Measurements from ENCODE around the gene NOPCHAP1.
"Not testable (repeated sequence)": the region's sequence is repeated elsewhere in the genome, so short reads cannot be mapped to it uniquely, and the experiment has no call there.

The NOPCHAP1 gene

DNA sequence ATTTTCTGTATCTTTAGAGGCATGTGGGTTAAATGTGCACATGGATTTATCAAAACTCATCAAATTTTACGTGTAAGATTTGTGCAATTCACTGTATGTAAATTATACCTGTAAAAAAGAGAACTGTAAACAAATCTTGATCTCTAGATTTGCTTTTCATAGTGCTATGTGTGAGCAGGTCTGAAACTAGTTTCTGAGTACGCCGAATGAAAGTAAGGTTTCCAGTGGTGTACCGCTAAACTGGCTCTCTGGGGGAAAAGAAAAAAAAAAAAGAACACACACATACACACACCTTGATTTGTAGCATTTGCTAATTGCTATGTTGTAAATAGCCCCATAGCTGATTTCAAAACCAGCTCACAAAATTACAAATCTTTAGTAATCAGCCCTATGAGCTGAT lies 19.4 kb upstream of the NOPCHAP1 start:
- no peak for DNase-seq

DNA sequence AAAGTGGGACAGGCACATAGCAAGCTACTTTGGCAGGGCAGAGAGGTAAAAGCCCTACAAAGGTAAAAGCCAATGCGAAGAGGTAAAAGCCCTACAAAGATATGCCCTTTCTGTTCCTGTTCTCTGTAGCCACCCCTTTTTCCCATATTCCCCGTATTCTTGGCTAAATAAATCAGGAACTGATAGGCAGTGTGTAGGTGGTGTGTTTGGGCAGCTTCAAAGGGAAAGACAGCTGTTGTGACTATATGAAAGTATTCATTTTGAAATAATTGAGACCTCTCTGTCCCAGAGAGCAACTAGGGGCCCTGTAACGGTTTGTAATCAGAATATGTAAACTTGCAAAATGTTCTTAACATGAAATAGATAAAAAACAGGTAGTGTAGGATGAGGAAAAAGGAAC lies 16.8 kb upstream of the NOPCHAP1 start:
- no peak for DNase-seq

DNA sequence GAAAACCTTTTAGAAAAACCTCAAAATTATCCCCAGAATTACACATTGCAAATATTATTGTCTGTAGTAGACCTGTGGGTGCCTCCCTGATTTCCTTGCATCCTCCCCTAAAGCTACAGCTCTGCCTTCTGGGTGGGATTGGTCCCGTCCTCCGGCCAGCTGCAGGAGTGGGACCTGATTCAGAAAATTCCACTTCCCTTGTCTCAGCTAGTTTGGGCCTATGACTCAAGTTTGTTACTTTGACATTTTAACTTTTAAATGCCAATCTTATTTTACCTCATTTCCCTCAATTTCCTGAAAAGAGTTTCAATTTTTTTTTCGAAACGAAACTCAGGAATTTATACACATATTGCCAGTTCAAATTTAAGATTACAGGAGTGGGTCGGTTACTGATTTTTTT lies 14.8 kb upstream of the NOPCHAP1 start:
- no peak for DNase-seq

DNA sequence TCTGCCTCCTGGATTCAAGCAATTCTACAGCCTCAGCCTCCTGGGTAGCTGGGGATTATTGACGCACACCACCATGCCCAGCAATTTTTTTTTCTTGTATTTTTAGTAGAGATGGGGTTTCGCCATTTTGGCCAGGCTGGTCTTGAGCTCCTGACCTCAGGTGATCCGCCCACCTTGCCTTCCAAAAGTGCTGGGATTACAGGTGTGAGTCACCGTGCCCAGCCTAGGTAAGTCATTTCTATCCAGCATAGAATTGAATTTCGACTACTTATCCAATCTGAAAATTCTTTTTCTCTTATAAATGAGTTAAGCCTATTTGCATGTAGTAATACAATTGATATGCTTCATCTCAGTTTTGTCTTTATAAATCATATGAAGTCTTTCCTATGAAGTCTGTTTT lies 12.9 kb upstream of the NOPCHAP1 start:
- no peak for DNase-seq

GRCh38 chr12:104974626-104975290 lies 11.4 kb upstream of the NOPCHAP1 start:
- no peak for DNase-seq

DNA sequence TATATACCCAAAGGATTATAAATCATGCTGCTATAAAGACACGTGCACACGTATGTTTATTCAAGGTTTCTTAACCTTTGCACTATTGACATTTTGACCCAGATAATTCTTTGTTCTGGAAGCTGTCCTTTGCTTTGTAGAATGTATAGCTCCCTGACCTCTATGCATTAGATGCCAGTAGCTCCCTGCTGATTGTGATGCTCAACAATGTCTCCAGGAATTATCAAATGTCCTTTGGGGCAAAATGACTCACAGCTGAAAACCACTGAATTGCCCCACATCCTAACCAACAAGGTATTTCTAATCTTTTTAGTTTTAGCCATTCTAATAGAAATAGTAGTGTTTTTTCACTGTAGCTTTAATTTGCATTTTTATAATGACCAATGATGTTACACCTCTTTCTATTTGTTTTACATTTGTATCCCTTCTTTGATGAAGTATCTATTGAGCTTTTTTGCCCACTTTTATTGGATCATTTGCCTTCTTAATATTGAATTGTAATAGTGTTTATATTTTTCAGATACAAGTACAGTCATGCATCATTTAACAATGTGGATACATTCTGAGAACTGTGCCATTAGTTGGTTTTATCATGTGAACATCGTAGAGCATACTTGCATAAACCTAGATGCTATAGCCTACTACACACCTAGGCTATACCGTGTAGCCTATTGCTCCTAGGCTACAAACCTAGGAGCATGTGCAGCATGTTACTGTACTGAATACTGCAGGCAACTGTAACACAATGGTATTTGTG lies 10.4 kb upstream of the NOPCHAP1 start:
- no peak for DNase-seq

- DNase-seq, result no peak
Measured at GRCh38 chr12:104976703-104977102, 9.4 kb upstream of the NOPCHAP1 start.

- DNase-seq, result not testable (repeated sequence)
Measured at GRCh38 chr12:104977688-104978087, 8.4 kb upstream of the NOPCHAP1 start.

DNA sequence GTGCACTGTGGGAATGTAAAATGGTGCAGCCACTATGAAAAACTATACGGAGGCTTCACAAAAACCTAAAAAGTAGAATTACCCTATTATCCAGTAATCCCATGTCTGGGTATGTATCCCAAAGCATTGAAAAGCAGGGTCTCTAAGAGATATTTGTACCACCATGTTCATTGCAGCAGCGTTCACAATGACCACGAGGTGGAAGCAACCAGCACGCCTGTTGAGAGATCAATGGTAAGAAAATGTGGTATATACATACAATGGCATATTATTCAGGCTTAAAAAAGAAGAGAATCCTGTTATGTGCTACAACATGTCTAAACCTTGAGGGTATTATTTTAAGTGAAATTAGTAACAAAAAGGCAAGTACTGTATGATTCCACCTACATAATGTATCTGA lies 910 bp upstream of the NOPCHAP1 start:
- no peak for DNase-seq

- no peak for DNase-seq
Measured at GRCh38 chr12:104990950-104991349, 4.8 kb downstream of the NOPCHAP1 start.

DNA sequence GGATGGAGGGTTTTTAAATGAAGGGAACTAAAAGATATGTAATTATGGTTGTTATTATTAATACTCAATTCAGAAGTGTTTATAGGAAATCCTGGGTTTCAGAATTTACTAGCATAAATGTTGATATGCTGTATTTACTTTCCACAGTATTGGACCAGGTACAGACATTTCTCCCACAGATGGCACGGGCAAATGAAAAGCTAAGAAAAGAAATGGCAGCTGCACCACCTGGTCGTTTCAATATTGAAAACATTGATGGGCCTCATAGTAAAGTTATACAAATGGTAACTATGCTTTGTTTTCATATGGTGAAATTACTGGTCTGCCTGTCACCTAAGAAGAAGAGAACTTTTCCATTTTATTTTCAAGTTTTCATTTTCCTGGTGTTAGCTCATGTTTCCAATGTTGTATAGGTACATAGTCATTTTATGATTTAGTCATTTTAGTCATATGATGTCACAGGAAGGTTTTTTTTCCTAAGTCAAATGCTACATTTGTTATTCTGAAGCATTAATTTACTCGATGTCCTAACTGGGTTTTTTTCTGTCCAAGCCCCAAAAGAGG lies 5.5 kb downstream of the NOPCHAP1 start:
- peak; percentile 14 for DNase-seq

DNA sequence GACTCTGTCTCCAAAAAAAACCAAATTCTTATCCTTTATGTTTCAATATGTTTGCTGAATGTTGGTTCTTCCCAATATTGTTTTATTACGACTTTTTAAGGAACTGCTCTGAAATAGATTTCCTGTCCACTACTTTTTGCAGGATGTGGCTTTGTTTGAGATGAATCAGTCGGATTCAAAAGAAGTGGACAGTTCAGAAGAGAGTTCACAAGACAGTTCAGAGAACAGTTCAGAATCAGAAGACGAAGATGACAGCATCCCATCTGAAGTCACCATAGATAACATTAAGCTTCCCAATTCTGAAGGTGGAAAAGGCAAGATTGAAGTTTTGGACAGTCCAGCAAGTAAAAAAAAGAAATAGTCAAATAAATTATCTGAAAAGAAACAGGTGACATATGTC lies 8.2 kb downstream of the NOPCHAP1 start:
- DNase-seq, result no peak

DNA sequence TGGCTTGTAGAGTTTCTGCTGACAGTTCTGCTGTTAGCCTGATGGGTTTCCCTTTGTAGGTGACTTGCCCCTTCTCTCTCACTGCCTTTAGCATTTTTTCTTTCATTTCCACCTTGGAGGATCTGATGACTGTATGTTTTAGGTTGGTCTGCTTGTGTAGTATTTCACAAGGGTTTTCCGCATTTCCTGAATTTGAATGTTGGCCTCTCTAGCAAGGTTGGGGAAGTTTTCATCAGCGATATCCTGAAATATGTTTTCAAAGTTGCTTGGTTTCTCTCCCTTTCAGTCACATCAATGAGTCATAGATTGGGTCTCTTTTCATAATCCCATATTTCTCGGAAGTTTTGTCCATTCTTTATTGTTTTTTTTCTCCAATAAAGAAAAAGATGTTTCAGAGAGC lies 11.4 kb downstream of the NOPCHAP1 start:
- DNase-seq, result no peak

GRCh38 chr12:104998423-104999346 lies 12.6 kb downstream of the NOPCHAP1 start:
- peak; percentile 97 for DNase-seq

DNA sequence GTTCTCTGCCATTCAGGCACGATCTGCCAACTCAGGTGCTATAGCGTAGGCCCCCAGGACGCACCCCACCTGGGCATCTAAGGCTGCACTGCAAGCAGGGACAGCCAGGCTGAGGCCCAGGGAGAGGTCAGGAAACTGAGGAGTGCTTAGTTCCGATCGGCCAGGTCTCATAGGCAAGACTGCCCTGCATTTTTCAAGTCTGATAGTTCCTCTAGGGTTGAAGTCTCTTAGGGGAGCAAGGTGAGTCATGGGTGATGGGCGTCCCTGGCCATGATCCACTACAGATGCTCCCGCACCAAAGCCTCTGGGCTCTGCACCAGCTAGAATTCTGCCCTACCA lies 13.2 kb downstream of the NOPCHAP1 start:
- DNase-seq, result no peak

DNA sequence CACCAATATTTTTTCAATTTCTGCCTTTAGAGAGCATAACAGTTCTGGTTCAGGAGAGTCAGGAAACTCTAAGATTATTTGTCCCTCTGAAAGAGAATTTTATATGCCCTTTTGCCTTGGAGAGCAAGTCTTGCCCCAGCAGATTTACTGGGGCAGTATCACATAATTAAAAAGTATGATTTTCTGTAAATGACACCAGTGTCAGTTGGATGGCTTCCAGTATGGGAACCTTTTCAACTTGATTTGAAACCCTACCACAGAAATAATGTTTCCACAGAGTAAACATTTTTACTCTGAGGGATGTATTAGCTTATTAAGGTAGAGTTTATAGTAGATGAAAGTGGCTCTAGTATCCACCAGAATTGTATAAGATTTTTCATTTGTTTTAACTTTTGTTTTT lies 15.4 kb downstream of the NOPCHAP1 start:
- no peak for DNase-seq

DNA sequence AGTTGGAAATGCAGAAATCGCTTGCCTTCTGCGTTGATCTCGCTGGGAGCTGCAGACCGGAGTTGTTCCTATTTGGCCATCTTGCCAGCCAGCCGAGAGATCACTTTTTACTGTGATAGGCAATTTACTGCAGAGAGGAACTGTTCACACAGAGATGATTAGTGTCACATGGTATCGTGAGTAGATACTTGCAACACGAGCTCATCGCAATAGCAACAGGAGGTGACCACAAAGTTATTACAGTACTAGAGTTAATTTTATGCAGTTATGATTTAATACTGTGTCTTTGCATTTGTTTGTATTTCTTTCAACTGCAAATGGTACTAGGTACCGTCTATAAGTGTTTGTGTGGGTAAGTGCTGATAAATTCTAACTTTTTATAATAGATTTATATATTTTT lies 27.8 kb downstream of the NOPCHAP1 start:
- DNase-seq, result no peak

DNA sequence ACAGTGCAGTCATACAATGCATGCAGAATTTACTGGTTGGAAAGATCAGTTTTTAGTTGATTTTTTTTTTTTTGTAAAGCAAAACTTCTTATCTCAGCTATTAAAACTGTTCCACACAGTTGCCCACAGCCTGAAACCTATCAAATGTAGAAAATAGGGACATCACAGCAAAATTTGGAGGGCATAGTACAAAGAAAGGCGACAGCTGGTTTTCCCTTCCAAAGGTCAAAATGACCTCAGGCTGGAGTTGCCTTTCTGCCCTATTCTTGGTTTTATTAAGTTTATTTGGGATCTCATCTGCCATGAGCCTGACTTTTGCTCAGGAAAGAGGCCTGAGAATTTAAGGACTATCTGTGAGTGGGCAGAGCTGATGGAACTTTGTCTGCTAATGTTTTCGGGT lies 28.5 kb downstream of the NOPCHAP1 start:
- no peak for DNase-seq

DNA sequence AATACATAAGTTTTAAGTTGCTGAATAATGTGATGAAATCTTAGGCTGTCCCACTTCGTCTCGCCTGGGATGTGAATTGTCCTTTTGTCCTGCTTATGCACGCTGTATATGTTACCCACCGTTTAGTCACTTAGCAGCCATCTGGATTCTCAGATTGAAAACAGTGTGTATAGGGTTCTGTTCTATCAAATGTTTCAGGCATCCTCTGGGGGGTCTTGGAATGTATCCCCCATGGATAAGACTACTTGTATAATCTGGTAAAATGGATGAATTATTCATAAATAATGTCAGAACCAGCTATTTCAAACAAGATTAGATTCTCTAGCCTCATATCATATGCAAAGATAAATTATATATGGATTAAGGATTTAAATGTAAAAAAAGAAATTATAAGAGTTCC lies 29.4 kb downstream of the NOPCHAP1 start:
- DNase-seq, result no peak

DNA sequence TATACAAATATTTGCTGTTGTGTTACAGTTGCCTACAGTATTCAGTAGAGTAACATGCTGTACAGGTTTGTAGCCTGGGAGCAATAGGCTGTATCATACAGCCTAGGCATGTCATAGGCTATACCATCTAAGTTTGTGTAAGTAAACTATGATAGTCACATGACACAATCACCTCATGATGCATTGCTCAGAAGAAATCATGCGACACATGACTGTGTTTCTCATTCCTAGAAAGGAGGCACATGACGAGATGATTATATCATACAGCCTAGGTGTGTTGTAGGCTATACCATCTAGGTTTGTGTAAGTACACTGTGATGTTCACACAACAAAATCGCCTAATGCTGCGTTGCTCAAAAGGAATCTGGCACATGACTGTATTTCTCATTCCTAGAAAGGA lies 31.9 kb downstream of the NOPCHAP1 start:
- no peak for DNase-seq

DNA sequence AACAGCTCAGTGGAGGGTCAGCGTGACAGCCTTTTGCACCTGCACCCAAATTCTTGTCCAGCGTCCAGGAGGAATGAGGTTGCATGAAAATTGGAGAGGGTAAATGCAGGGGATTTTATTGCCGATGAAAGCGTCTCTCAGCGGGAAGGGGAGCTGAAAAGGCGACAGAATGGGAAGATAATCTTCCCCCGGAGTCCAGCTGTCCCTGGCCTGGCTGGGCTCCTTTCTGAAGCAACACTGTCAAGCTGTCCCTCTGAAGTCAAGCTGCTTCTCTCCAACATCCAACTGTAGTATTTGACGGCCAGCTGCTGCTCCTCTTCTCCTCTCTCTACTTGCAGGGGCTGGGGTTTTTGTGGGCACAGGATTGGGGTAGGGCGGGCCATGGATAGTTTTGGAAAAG lies 32.7 kb downstream of the NOPCHAP1 start:
- DNase-seq, result no peak

- DNase-seq, result peak; percentile 48
Measured at GRCh38 chr12:105020241-105020962, 34.3 kb downstream of the NOPCHAP1 start.

DNA sequence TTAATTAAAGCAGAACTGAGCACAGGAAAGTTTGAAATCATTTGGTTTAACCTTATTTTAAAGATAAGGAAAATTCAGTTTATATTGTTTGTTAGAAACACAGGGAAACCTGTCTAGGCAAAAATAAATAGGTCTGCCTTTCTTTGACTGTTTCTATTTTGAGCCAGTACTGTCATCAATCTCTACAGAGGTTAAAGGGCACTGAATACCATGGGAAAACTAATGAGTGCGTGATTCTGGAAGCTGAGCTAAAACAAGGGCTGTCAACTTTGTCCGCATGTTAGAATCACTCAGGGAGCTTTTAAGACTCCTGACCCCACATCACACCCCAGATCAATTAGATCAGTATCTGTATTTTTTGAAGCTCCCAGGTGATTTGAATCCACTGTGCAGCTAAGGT lies 38.8 kb downstream of the NOPCHAP1 start:
- no peak for DNase-seq
